ENCODE measurements around the gene JAM2. TPM values are rescaled to one million over a fixed set of nuclear protein-coding genes. Genes with fewer than 3 reads are reported as not detected.

JAM2 gene
- polyA plus RNA-seq, 2 of the 4 experiments (the other 2 are of a cell fraction) = 0.01 TPM

GRCh38 chr21:25700741-25701140, 61.7 kb downstream of the JAM2 start:
- FAIRE-seq = no peak
- 94% methylated on average over 1 of the region's 1 CpG for WGBS (ENCODE audit: missing lambda C conversion rate)
- TF ChIP-seq MAX (IDR thresholded peaks at IDR 0.05) = no peak
- no peak for TF ChIP-seq GATA3 (IDR thresholded peaks at IDR 0.05; ENCODE audit: borderline replicate concordance)
- TF ChIP-seq SMC3 (IDR thresholded peaks at IDR 0.05) = no peak
- no peak for TF ChIP-seq POLR2AphosphoS2 (conservative IDR thresholded peaks at IDR 0.05; ENCODE audit: low read length)
- no peak for TF ChIP-seq FOXS1 (CRISPR knock-in tag; IDR thresholded peaks at IDR 0.05)
- no peak for TF ChIP-seq BCL3 (IDR thresholded peaks at IDR 0.05)
- TF ChIP-seq ATOH8 (CRISPR knock-in tag; IDR thresholded peaks at IDR 0.05; ENCODE audit: low read depth) = no peak
- no peak for TF ChIP-seq CEBPB (IDR thresholded peaks at IDR 0.05)
- no peak for TF ChIP-seq PBX3 (IDR thresholded peaks at IDR 0.05)
- TF ChIP-seq RAD21 (conservative IDR thresholded peaks at IDR 0.05 in 1 of 2, IDR thresholded peaks at IDR 0.05 in 1 of 2) = no peak
- no peak for TF ChIP-seq CTCF (IDR thresholded peaks at IDR 0.05)
- TF ChIP-seq MAFK (IDR thresholded peaks at IDR 0.05; ENCODE audit: partially characterized antibody) = no peak
- no peak for TF ChIP-seq MAZ (IDR thresholded peaks at IDR 0.05; ENCODE audit: borderline replicate concordance, low read depth, low read length)
- no peak for TF ChIP-seq TP53 (CRISPR knock-in tag; IDR thresholded peaks at IDR 0.05)
- no peak for TF ChIP-seq RFX5 (IDR thresholded peaks at IDR 0.05)
- TF ChIP-seq HOXB5 (CRISPR knock-in tag; IDR thresholded peaks at IDR 0.05) = no peak
- no peak for TF ChIP-seq NFE2L2 (conservative IDR thresholded peaks at IDR 0.05; ENCODE audit: low read length)
- TF ChIP-seq MYC (IDR thresholded peaks at IDR 0.05; ENCODE audit: borderline replicate concordance, low read length) = no peak
- no peak for DNase-seq (ENCODE audit: low read depth in 1 of 2, low spot score in 1 of 2)
- Histone ChIP-seq H3K4me2 (no peak overlapping the region), H3K27ac (no peak overlapping the region), H3K9me3 (no peaks in the 10 kb centered on the region), H3K4me1 (no peaks in the 10 kb centered on the region), H3K4me3 (no peak overlapping the region)
- ATAC-seq = no peak
- ChIA-PET POLR2A (no interaction called here), CTCF (interaction anchor here (1.8 kb wide), 1 partner anchor 93 kb away, joined by 7 read pairs; no protein-coding TSS in a partner anchor)

GRCh38 chr21:25701529-25701928, 62.5 kb downstream of the JAM2 start:
- POLR2A ChIA-PET = no interaction called here
- WGBS (ENCODE audit: missing lambda C conversion rate) = 55% methylated on average over 4 of the region's 4 CpGs
- TF ChIP-seq HDAC2 (IDR thresholded peaks at IDR 0.05) (no peak), EP300 (IDR thresholded peaks at IDR 0.05) (no peak), NR3C1 (IDR thresholded peaks at IDR 0.05) (no peak), HOXB13 (CRISPR knock-in tag; IDR thresholded peaks at IDR 0.05; ENCODE audit: low read depth) (no peak), RCOR1 (IDR thresholded peaks at IDR 0.05; ENCODE audit: low read depth, low read length) (no peak), FOSB (CRISPR knock-in tag; IDR thresholded peaks at IDR 0.05) (no peak), TP53 (CRISPR knock-in tag; IDR thresholded peaks at IDR 0.05) (no peak), REST (IDR thresholded peaks at IDR 0.05) (no peak), GATA3 (IDR thresholded peaks at IDR 0.05; ENCODE audit: borderline replicate concordance) (no peak), ZSCAN20 (CRISPR knock-in tag; IDR thresholded peaks at IDR 0.05) (no peak), CBX2 (IDR thresholded peaks at IDR 0.05; ENCODE audit: borderline replicate concordance, low read depth) (no peak), RAD21 (conservative IDR thresholded peaks at IDR 0.05 in 1 of 2, IDR thresholded peaks at IDR 0.05 in 1 of 2) (no peak), USF2 (IDR thresholded peaks at IDR 0.05) (no peak), TFCP2L1 (CRISPR knock-in tag; IDR thresholded peaks at IDR 0.05) (no peak), EHMT2 (IDR thresholded peaks at IDR 0.05; ENCODE audit: low read depth) (no peak)

More at GRCh38 chr21:25701529-25701928, 62.5 kb downstream of the JAM2 start:
- Histone ChIP-seq H3K4me1 (no peaks in the 10 kb centered on the region), H3K9me3 (no peaks in the 10 kb centered on the region), H3K27ac (no peak overlapping the region), H3K4me3 (no peak overlapping the region), H3K4me2 (no peak overlapping the region)
- FAIRE-seq (no peak), DNase-seq (ENCODE audit: low read depth in 1 of 2, low spot score in 1 of 2) (no peak), ATAC-seq (no peak)
- CTCF ChIA-PET = interaction anchor here (0.6 kb wide), 1 partner anchor 162 kb away, joined by 4 read pairs; no protein-coding TSS in a partner anchor
